Jurkat, Clone E6-1 (cell line): ENCODE results near the gene FBLN2. TPM values are rescaled to one million over a fixed set of nuclear protein-coding genes. Genes with fewer than 3 reads are reported as not detected.
"Not testable (repeated sequence)": the region's sequence is repeated elsewhere in the genome, so short reads cannot be mapped to it uniquely, and the experiment has no call there.

Experiments used
- DNase-seq: peaks from one replicate; pipeline ENCODE4 v3.0.0-alpha.2; 2011; ENCODE audit warnings: low read depth, low spot score
- H3K4me3 ChIP-seq: 2 replicates; pipeline ENCODE4 v1.5.1; 2011; ENCODE audit warnings: mild to moderate bottlenecking, low read length, control low read depth, moderate library complexity
- polyA plus RNA-seq: library from polyadenylated mRNA; unstranded; fragments of >200 nt; gene quantifications from one replicate; pipeline ENCODE4 v1.2.1, GENCODE V29; 2012; ENCODE audit warnings: missing spikeins; ENCODE audit not compliant: insufficient read length, insufficient read depth

FBLN2 gene
- polyA plus RNA-seq = 71.5 TPM

GRCh38 chr3:13548696-13549622, at the start of gene FBLN2:
TSS of gene FBLN2 (plus strand) at chr3:13549125. CDS start at chr3:13570356, 21,231 bp downstream.
- DNase-seq = no peak
- H3K4me3 ChIP-seq = peak within 1 kb of the TSS; percentile 55

- not testable (repeated sequence) for H3K4me3 ChIP-seq, DNase-seq
Measured at GRCh38 chr3:13499246-13499645, 49.7 kb upstream of the FBLN2 start.

- no peak for DNase-seq
- H3K4me3 ChIP-seq = no peak overlapping the region
Measured at GRCh38 chr3:13500133-13500885, 48.6 kb upstream of the FBLN2 start.

- no peak overlapping the region for H3K4me3 ChIP-seq
- no peak for DNase-seq
Measured at GRCh38 chr3:13501056-13501455, 47.9 kb upstream of the FBLN2 start.

- H3K4me3 ChIP-seq = no peak overlapping the region
- no peak for DNase-seq
Measured at GRCh38 chr3:13501521-13501920, 47.4 kb upstream of the FBLN2 start.

GRCh38 chr3:13501958-13502790, 46.8 kb upstream of the FBLN2 start:
- H3K4me3 ChIP-seq = no peak overlapping the region
- no peak for DNase-seq

GRCh38 chr3:13502791-13503060, 46.2 kb upstream of the FBLN2 start:
- no peak overlapping the region for H3K4me3 ChIP-seq
- DNase-seq = no peak

- no peak for DNase-seq
Measured at GRCh38 chr3:13504161-13504831, 44.6 kb upstream of the FBLN2 start.

GRCh38 chr3:13505147-13506130, 43.5 kb upstream of the FBLN2 start:
- H3K4me3 ChIP-seq = no peak overlapping the region
- no peak for DNase-seq

More at GRCh38 chr3:13504161-13504831, 44.6 kb upstream of the FBLN2 start:
- no peak overlapping the region for H3K4me3 ChIP-seq

GRCh38 chr3:13506239-13506638, 42.7 kb upstream of the FBLN2 start:
- H3K4me3 ChIP-seq = no peak overlapping the region
- no peak for DNase-seq

- H3K4me3 ChIP-seq = no peak overlapping the region
- DNase-seq = no peak
Measured at GRCh38 chr3:13506680-13507079, 42.2 kb upstream of the FBLN2 start.

- DNase-seq = no peak
- no peak overlapping the region for H3K4me3 ChIP-seq
Measured at GRCh38 chr3:13507247-13507569, 41.7 kb upstream of the FBLN2 start.

- no peak for DNase-seq
Measured at GRCh38 chr3:13507570-13508339, 41.2 kb upstream of the FBLN2 start.

GRCh38 chr3:13508496-13508895, 40.4 kb upstream of the FBLN2 start:
- no peak overlapping the region for H3K4me3 ChIP-seq
- no peak for DNase-seq

More at GRCh38 chr3:13507570-13508339, 41.2 kb upstream of the FBLN2 start:
- H3K4me3 ChIP-seq = no peak overlapping the region

- DNase-seq = no peak
- no peak overlapping the region for H3K4me3 ChIP-seq
Measured at GRCh38 chr3:13509059-13509815, 39.7 kb upstream of the FBLN2 start.

- no peak for DNase-seq
- H3K4me3 ChIP-seq = no peak overlapping the region
Measured at GRCh38 chr3:13509816-13510192, 39.1 kb upstream of the FBLN2 start.

- no peak overlapping the region for H3K4me3 ChIP-seq
- no peak for DNase-seq
Measured at GRCh38 chr3:13512451-13512850, 36.5 kb upstream of the FBLN2 start.
